Neural cell (in vitro differentiated cells): ENCODE measurements around the gene PIK3AP1. TPM values are rescaled to one million over a fixed set of nuclear protein-coding genes. Genes with fewer than 3 reads are reported as not detected.

Experiments used
- H2AFZ ChIP-seq: fragments of 200-600, 300-800 bp; sonication (generic), shearing (Covaris generic); 2 replicates; pipeline ENCODE4 v1.6.0; 2014; ENCODE audit warnings: low read depth, mild to moderate bottlenecking, antibody characterized with exemption, low read length, moderate library complexity
- H3F3A ChIP-seq: fragments of 200-600 bp; shearing (Covaris generic); 2 replicates; pipeline ENCODE4 v1.6.1; 2016; ENCODE audit warnings: mild to moderate bottlenecking, moderate library complexity, mixed read lengths, antibody characterized with exemption, low read length; ENCODE audit not compliant: insufficient read depth, poor library complexity, severe bottlenecking
- H3K27ac ChIP-seq: fragments of 200-600, 300-800 bp; sonication (generic), shearing (Covaris generic); 2 replicates; pipeline ENCODE4 v1.5.1; 2014; ENCODE audit warnings: mild to moderate bottlenecking, low read length, moderate library complexity
- H3K27me3 ChIP-seq: fragments of 300-800, 200-600 bp; sonication (generic), shearing (Covaris generic); 2 replicates; pipeline ENCODE4 v1.6.0; 2014; ENCODE audit warnings: mild to moderate bottlenecking, low read depth, low read length, moderate library complexity; ENCODE audit not compliant: insufficient read depth
- H3K36me3 ChIP-seq: fragments of 300-800, 200-600 bp; sonication (generic), shearing (Covaris generic); 2 replicates; pipeline ENCODE4 v1.5.1; 2014; ENCODE audit warnings: mild to moderate bottlenecking, antibody characterized with exemption, low read length, moderate library complexity; ENCODE audit not compliant: insufficient read depth
- H3K4me2 ChIP-seq: fragments of 300-800, 200-600 bp; sonication (generic), shearing (Covaris generic); 2 replicates; pipeline ENCODE4 v1.6.0; 2014; ENCODE audit warnings: mild to moderate bottlenecking, low read length
- H3K4me3 ChIP-seq: fragments of 300-800, 200-600 bp; sonication (generic), shearing (Covaris generic); 2 replicates; pipeline ENCODE4 v1.5.1; 2014; ENCODE audit warnings: mild to moderate bottlenecking, low read length, moderate library complexity
- H3K79me2 ChIP-seq: fragments of 200-600 bp; shearing (Covaris generic); replicated peaks from 2 replicates; pipeline ENCODE4 v1.6.0; 2014; ENCODE audit warnings: mild to moderate bottlenecking, low read length, moderate library complexity; ENCODE audit not compliant: insufficient read depth
- H3K9ac ChIP-seq: fragments of 300-800, 200-600 bp; sonication (generic), shearing (Covaris generic); 2 replicates; pipeline ENCODE4 v1.6.1; 2016; ENCODE audit warnings: mild to moderate bottlenecking, low read length, mixed read lengths
- H3K9me2 ChIP-seq: fragments of 200-600 bp; shearing (Covaris generic); 2 replicates; pipeline ENCODE4 v1.6.1; 2016; ENCODE audit warnings: mild to moderate bottlenecking, low read length, mixed read lengths; ENCODE audit not compliant: insufficient read depth
- H3K9me3 ChIP-seq: fragments of 200-600, 300-800 bp; sonication (generic), shearing (Covaris generic); 2 replicates; pipeline ENCODE4 v1.6.1; 2016; ENCODE audit warnings: mild to moderate bottlenecking, mixed run types, low read length, moderate library complexity, mixed read lengths
- H4K20me1 ChIP-seq: fragments of 200-600 bp; shearing (Covaris generic); 2 replicates; pipeline ENCODE4 v1.6.1; 2016; ENCODE audit warnings: mild to moderate bottlenecking, mixed run types; ENCODE audit not compliant: insufficient read depth
- CTCF ChIP-seq: fragments of 450-650 bp; IDR thresholded peaks from 2 replicates; pipeline ENCODE4 v1.5.1; 2014; ENCODE audit warnings: antibody characterized with exemption, mild to moderate bottlenecking, moderate library complexity; ENCODE audit not compliant: poor library complexity, severe bottlenecking
- EP300 ChIP-seq: fragments of 450-650 bp; conservative IDR thresholded peaks from 2 replicates; pipeline ENCODE4 v1.6.1; 2014; ENCODE audit warnings: antibody characterized with exemption, mild to moderate bottlenecking, moderate library complexity; ENCODE audit not compliant: poor library complexity, severe bottlenecking
- EZH2 ChIP-seq: fragments of 200-600, 300-800 bp; shearing (Covaris generic), sonication (generic); IDR thresholded peaks from 2 replicates; pipeline ENCODE4 v1.6.1; 2014; ENCODE audit warnings: antibody characterized with exemption, low read length, borderline replicate concordance, mild to moderate bottlenecking; ENCODE audit not compliant: insufficient read depth, poor library complexity, severe bottlenecking
- MXI1 ChIP-seq: fragments of 450-650 bp; conservative IDR thresholded peaks from 2 replicates; pipeline ENCODE4 v1.6.1; 2014; ENCODE audit warnings: antibody characterized with exemption, mild to moderate bottlenecking; ENCODE audit not compliant: poor library complexity, severe bottlenecking
- POLR2AphosphoS5 ChIP-seq: IDR thresholded peaks from 2 replicates; pipeline ENCODE4 v1.6.1; 2012
- RAD21 ChIP-seq: fragments of 450-650 bp; conservative IDR thresholded peaks from 2 replicates; pipeline ENCODE4 v1.6.1; 2014; ENCODE audit warnings: antibody characterized with exemption, mild to moderate bottlenecking, moderate library complexity
- REST ChIP-seq: IDR thresholded peaks from 2 replicates; pipeline ENCODE4 v1.6.1; 2012; ENCODE audit warnings: borderline replicate concordance
- SMC3 ChIP-seq: fragments of 450-650 bp; conservative IDR thresholded peaks from 2 replicates; pipeline ENCODE4 v1.6.1; 2014; ENCODE audit warnings: antibody characterized with exemption, mild to moderate bottlenecking, moderate library complexity; ENCODE audit not compliant: poor library complexity
- TAF1 ChIP-seq: IDR thresholded peaks from 2 replicates; pipeline ENCODE4 v1.6.1; 2012; ENCODE audit warnings: low read depth
- polyA plus RNA-seq: library from polyadenylated mRNA; depleted of rRNA; stranded (reverse); fragments of >200 nt; gene quantifications from 2 replicates; pipeline ENCODE4 v1.2.3, GENCODE V29; 2014

The PIK3AP1 gene
- polyA plus RNA-seq, 1 donor from 2014 or later: 0.05 TPM

- no peaks in the 10 kb centered on the region for H4K20me1 ChIP-seq
- H3F3A ChIP-seq: no peaks in the 10 kb centered on the region
- no peaks in the 10 kb centered on the region for H3K36me3 ChIP-seq
- H2AFZ ChIP-seq: no peak overlapping the region
- TF ChIP-seq SMC3 (no peak), CTCF (no peak), TAF1 (no peak), MXI1 (no peak), REST (no peak), RAD21 (no peak), EP300 (no peak), POLR2AphosphoS5 (no peak), EZH2 (no peak)
- H3K4me3 ChIP-seq: no peak overlapping the region
- no peak overlapping the region for H3K9ac ChIP-seq
- H3K9me2 ChIP-seq: no peaks in the 10 kb centered on the region
- H3K4me2 ChIP-seq: no peak overlapping the region
- no peaks in the 10 kb centered on the region for H3K9me3 ChIP-seq
- no peaks in the 10 kb centered on the region for H3K79me2 ChIP-seq
- H3K27ac ChIP-seq: no peak overlapping the region
- no peaks in the 10 kb centered on the region for H3K27me3 ChIP-seq
Observed at GRCh38 chr10:96646301-96646700, 74.0 kb downstream of the PIK3AP1 start.

DNA sequence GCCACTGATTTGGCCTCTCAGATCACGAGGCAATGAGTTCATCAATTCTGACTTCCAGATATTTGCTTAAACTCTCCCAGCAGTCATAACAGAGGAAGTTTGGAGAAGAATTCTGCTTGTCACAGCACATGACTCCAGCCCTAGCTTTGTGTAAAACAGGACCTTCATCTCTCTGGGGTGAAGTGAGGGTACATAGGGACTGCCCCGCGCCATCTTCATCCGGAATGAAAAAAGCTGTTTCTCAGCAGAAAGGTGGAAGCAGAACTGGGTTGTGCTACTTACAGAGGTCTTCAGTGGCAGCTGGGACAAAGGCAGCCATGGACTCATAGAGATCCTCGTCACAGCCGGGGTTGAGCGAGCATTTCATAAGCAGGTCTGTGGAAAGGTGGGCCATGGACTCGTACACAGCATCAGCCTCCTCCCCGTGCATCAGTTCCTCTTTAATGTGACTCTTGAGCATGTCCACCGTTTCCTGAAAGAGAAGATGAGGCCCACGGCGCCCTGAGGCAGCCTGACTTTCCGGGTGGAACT is 75.1 kb downstream of the PIK3AP1 start:
- no peaks in the 10 kb centered on the region for H3K79me2 ChIP-seq
- no peak overlapping the region for H2AFZ ChIP-seq
- no peak overlapping the region for H3K9ac ChIP-seq
- H3K27me3 ChIP-seq: no peaks in the 10 kb centered on the region
- no peaks in the 10 kb centered on the region for H4K20me1 ChIP-seq
- no peak for TF ChIP-seq EZH2
- no peak for TF ChIP-seq MXI1
- TF ChIP-seq SMC3: no peak
- no peak for TF ChIP-seq CTCF
- TF ChIP-seq TAF1: no peak
- no peak for TF ChIP-seq POLR2AphosphoS5
- TF ChIP-seq EP300: no peak
- no peak for TF ChIP-seq REST
- no peak for TF ChIP-seq RAD21
- H3K9me2 ChIP-seq: no peaks in the 10 kb centered on the region
- no peaks in the 10 kb centered on the region for H3K9me3 ChIP-seq
- H3K4me2 ChIP-seq: no peak overlapping the region
- no peaks in the 10 kb centered on the region for H3K36me3 ChIP-seq
- H3K4me3 ChIP-seq: no peak overlapping the region
- H3F3A ChIP-seq: no peaks in the 10 kb centered on the region
- H3K27ac ChIP-seq: no peak overlapping the region
